Posterior vena cava (tissue), 2 donors: ENCODE data around the gene SURF4. TPM values are rescaled to one million over a fixed set of nuclear protein-coding genes. Genes with fewer than 3 reads are reported as not detected.

Experiments used
- DNase-seq: peaks from one replicate; pipeline ENCODE4 v3.0.0-alpha.2; 2020; ENCODE audit warnings: low spot score
- intact Hi-C, 2 donors: fragments of 100-400 bp; cut with DNase I; formaldehyde crosslinking; loops; one replicate each; pipeline versions ENCODE4 v1.14.1 to v1.14.2; 2022 to 2023
- total RNA-seq, 2 donors: library from RNA; stranded (reverse); fragmentation: NEBNext Ultra II Directional; extraction: Animal tissue kit (Norgen Biotek cat#: 25700); gene quantifications; one replicate each; pipeline ENCODE4 v1.2.1, GENCODE V29; 2021
- donor health status: DM: yes; HTN: yes; CAD: no.
- donor health status: DM: yes; HTN: yes; CAD: no.

The SURF4 gene
- total RNA-seq, 2 donors from 2014 or later: 130 TPM

- intact Hi-C loops: no loop called here
- DNase-seq: no peak
These were observed 16.3 kb downstream of the SURF4 start for GRCh38 chr9:133359399-133360175.

GRCh38 chr9:133357656-133358055 is 18.2 kb downstream of the SURF4 start:
- DNase-seq: no peak
- intact Hi-C loops: no loop called here

- peak; percentile 96 for DNase-seq
- intact Hi-C loops: no loop called here
These were observed 19.3 kb downstream of the SURF4 start, which contains the start of the genes SURF1 and SURF2 for GRCh38 chr9:133356391-133357091. SURF1 (minus strand) TSS chr9:133356487; CDS start chr9:133356453, 34 bp downstream. SURF2 (plus strand) TSS chr9:133356550; CDS start chr9:133356593, 43 bp downstream.

GRCh38 chr9:133355881-133356357 is 19.9 kb downstream of the SURF4 start:
- DNase-seq: peak; percentile 66
- intact Hi-C loops: no loop called here

- DNase-seq: no peak
- intact Hi-C loops: no loop called here
These were observed 21.1 kb downstream of the SURF4 start for GRCh38 chr9:133354766-133355165.

- intact Hi-C loops: no loop called here
- no peak for DNase-seq
These were observed 22.3 kb downstream of the SURF4 start for GRCh38 chr9:133353548-133353947.

GRCh38 chr9:133352635-133353340 is 23.1 kb downstream of the SURF4 start:
- DNase-seq: no peak
- intact Hi-C loops: no loop called here

GRCh38 chr9:133351908-133352634 is 23.8 kb downstream of the SURF4 start:
- DNase-seq: no peak
- intact Hi-C loops: no loop called here

GRCh38 chr9:133351526-133351907 is 24.3 kb downstream of the SURF4 start:
- intact Hi-C loops: no loop called here
- no peak for DNase-seq

- intact Hi-C loops: no loop called here
- DNase-seq: no peak
These were observed 25.8 kb downstream of the SURF4 start for GRCh38 chr9:133349965-133350616.

- no peak for DNase-seq
- intact Hi-C loops: no loop called here
These were observed 26.9 kb downstream of the SURF4 start for GRCh38 chr9:133348718-133349573.

GRCh38 chr9:133347985-133348717 is 27.7 kb downstream of the SURF4 start, which contains the start of the genes MED22 and RPL7A:
MED22 (minus strand) TSS chr9:133348131; CDS start chr9:133346662, 1,469 bp downstream.
RPL7A (plus strand) TSS chr9:133348218; CDS start chr9:133348244, 26 bp downstream.
- DNase-seq: peak; percentile 98
- intact Hi-C loops: no loop called here

- intact Hi-C loops: no loop called here
- no peak for DNase-seq
These were observed 28.3 kb downstream of the SURF4 start for GRCh38 chr9:133347515-133347984.

- no peak for DNase-seq
- intact Hi-C loops: no loop called here
These were observed 29.7 kb downstream of the SURF4 start for GRCh38 chr9:133346021-133346785.

- intact Hi-C loops: no loop called here
These were observed 30.3 kb downstream of the SURF4 start for GRCh38 chr9:133345596-133345995.

GRCh38 chr9:133344979-133345378 is 30.9 kb downstream of the SURF4 start:
- no peak for DNase-seq
- intact Hi-C loops: no loop called here

More at GRCh38 chr9:133345596-133345995, 30.3 kb downstream of the SURF4 start:
- no peak for DNase-seq
